Measurements from ENCODE around the gene GPR78. TPM values are rescaled to one million over a fixed set of nuclear protein-coding genes. Genes with fewer than 3 reads are reported as not detected.

GPR78 gene
- total and polyA plus RNA-seq, 2 donors (not counting 1 experiment from before 2014, with no cell fraction given), result 0.20 to 0.33 TPM

GRCh38 chr4:8609406-8609805 lies 29.2 kb downstream of the GPR78 start:
- H3K36me3 ChIP-seq (ENCODE audit: control insufficient read depth, insufficient read depth, low read length), result no peaks in the 10 kb centered on the region

GRCh38 chr4:8609824-8610350 lies 29.7 kb downstream of the GPR78 start:
- Histone ChIP-seq H3K36me3 (ENCODE audit: control insufficient read depth, insufficient read depth, low read length) (no peaks in the 10 kb centered on the region), H3K9ac (ENCODE audit: insufficient read depth, low read length) (no peak overlapping the region), H4K20me1 (ENCODE audit: control insufficient read depth, extremely low read depth, insufficient read depth, low read length) (no peaks in the 10 kb centered on the region), H3K4me1 (ENCODE audit: control insufficient read depth, extremely low read depth, insufficient read depth, low read length) (no peaks in the 10 kb centered on the region), H3K27me3 (ENCODE audit: control insufficient read depth, insufficient read depth, low read length) (no peaks in the 10 kb centered on the region), H3K9me3 (ENCODE audit: control insufficient read depth, insufficient read depth, low read depth, low read length) (no peaks in the 10 kb centered on the region), H3K4me3 (replicated peaks in 1 of 4; ENCODE audit: control extremely low read depth in 1 of 4, insufficient read depth in 1 of 4, low read depth in 3 of 4, low read length in 4 of 4) (no peak overlapping the region), H3K79me2 (ENCODE audit: control insufficient read depth, insufficient read depth, low read length) (no peaks in the 10 kb centered on the region), H2AFZ (ENCODE audit: low read length) (no peak overlapping the region), H3K4me2 (ENCODE audit: extremely low read depth, insufficient read depth, low read length) (no peak overlapping the region), H3K27ac (ENCODE audit: insufficient read depth, low read length) (no peak overlapping the region)
- no peak for DNase-seq (ENCODE audit: low read depth in 2 of 2)
- TF ChIP-seq CTCF (conservative IDR thresholded peaks at IDR 0.05 in 1 of 2, IDR thresholded peaks at IDR 0.05 in 1 of 2; ENCODE audit: low read depth in 1 of 2, low read length in 2 of 2), result no peak
- TF ChIP-seq EZH2 (IDR thresholded peaks at IDR 0.05; ENCODE audit: low read length, missing control alignments), result no peak

More at GRCh38 chr4:8609406-8609805, 29.2 kb downstream of the GPR78 start:
- no peak for DNase-seq (ENCODE audit: low read depth in 2 of 2)
- Histone ChIP-seq H3K9ac (ENCODE audit: insufficient read depth, low read length) (no peak overlapping the region), H3K27me3 (ENCODE audit: control insufficient read depth, insufficient read depth, low read length) (no peaks in the 10 kb centered on the region), H3K4me1 (ENCODE audit: control insufficient read depth, extremely low read depth, insufficient read depth, low read length) (no peaks in the 10 kb centered on the region), H3K9me3 (ENCODE audit: control insufficient read depth, insufficient read depth, low read depth, low read length) (no peaks in the 10 kb centered on the region), H2AFZ (ENCODE audit: low read length) (no peak overlapping the region), H3K27ac (ENCODE audit: insufficient read depth, low read length) (no peak overlapping the region), H3K79me2 (ENCODE audit: control insufficient read depth, insufficient read depth, low read length) (no peaks in the 10 kb centered on the region), H3K4me3 (replicated peaks in 1 of 4; ENCODE audit: control extremely low read depth in 1 of 4, insufficient read depth in 1 of 4, low read depth in 3 of 4, low read length in 4 of 4) (no peak overlapping the region), H4K20me1 (ENCODE audit: control insufficient read depth, extremely low read depth, insufficient read depth, low read length) (no peaks in the 10 kb centered on the region), H3K4me2 (ENCODE audit: extremely low read depth, insufficient read depth, low read length) (no peak overlapping the region)
- TF ChIP-seq EZH2 (IDR thresholded peaks at IDR 0.05; ENCODE audit: low read length, missing control alignments), result no peak

GRCh38 chr4:8610858-8611616 lies 30.8 kb downstream of the GPR78 start:
- H3K9ac ChIP-seq (ENCODE audit: insufficient read depth, low read length), result no peak overlapping the region
- H4K20me1 ChIP-seq (ENCODE audit: control insufficient read depth, extremely low read depth, insufficient read depth, low read length), result no peaks in the 10 kb centered on the region
- H3K79me2 ChIP-seq (ENCODE audit: control insufficient read depth, insufficient read depth, low read length), result no peaks in the 10 kb centered on the region
- no peaks in the 10 kb centered on the region for H3K27me3 ChIP-seq (ENCODE audit: control insufficient read depth, insufficient read depth, low read length)
- no peak overlapping the region for H3K27ac ChIP-seq (ENCODE audit: insufficient read depth, low read length)
- no peak overlapping the region for H2AFZ ChIP-seq (ENCODE audit: low read length)
- no peak for DNase-seq (ENCODE audit: low read depth in 2 of 2)
- H3K36me3 ChIP-seq (ENCODE audit: control insufficient read depth, insufficient read depth, low read length), result no peaks in the 10 kb centered on the region
- no peak overlapping the region for H3K4me3 ChIP-seq (replicated peaks in 1 of 4; ENCODE audit: control extremely low read depth in 1 of 4, insufficient read depth in 1 of 4, low read depth in 3 of 4, low read length in 4 of 4)
- H3K9me3 ChIP-seq (ENCODE audit: control insufficient read depth, insufficient read depth, low read depth, low read length), result no peaks in the 10 kb centered on the region
- TF ChIP-seq CTCF (conservative IDR thresholded peaks at IDR 0.05 in 1 of 2, IDR thresholded peaks at IDR 0.05 in 1 of 2; ENCODE audit: low read depth in 1 of 2, low read length in 2 of 2) (no peak), EZH2 (IDR thresholded peaks at IDR 0.05; ENCODE audit: low read length, missing control alignments) (no peak)
- H3K4me2 ChIP-seq (ENCODE audit: extremely low read depth, insufficient read depth, low read length), result no peak overlapping the region
- no peaks in the 10 kb centered on the region for H3K4me1 ChIP-seq (ENCODE audit: control insufficient read depth, extremely low read depth, insufficient read depth, low read length)

Data from fibroblast of lung (primary cell).